ENCODE data around the gene LYZ.

LYZ gene

DNA sequence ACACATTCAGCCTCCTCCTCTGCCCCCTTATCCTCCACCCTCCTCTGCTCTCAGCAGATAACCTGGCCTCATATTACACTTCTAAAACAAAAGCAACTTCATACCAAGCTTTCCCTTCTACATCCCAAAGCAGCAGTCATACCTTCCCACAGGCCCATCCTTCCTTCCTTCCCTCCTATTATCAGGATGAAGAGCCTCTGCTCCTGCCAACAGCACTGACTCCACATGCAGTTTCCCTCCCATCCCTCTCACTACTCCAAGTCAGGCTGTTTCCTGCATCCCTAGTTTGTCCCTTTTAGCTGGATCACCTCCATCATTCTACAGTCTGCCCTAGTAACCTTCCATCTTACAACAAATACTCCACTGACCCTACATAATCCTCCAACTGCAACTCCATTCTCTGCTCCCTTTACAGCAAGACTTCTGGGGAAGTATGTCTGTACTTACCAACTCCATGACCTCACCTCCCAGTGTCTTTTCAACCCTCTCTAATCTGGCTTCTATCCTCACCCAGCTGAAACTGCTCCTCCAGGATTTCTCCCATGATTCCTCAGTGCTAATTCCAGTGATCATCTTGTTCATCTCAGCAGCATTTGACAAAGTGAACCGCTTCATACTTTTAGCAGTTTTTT is 6.5 kb downstream of the LYZ start:
- Histone ChIP-seq H2BK12ac (ENCODE audit: low read length in 2 of 2) (no peak overlapping the region), H3K4me2 (ENCODE audit: low read length, poor library complexity, severe bottlenecking) (no peak overlapping the region), H3K4me1 (ENCODE audit: control insufficient read depth, insufficient read depth, low read depth, low read length) (no peaks in the 10 kb centered on the region), H2BK5ac (ENCODE audit: low read depth, low read length, poor library complexity, severe bottlenecking) (no peak overlapping the region), H3K18ac (ENCODE audit: low read depth in 1 of 2, low read length in 2 of 2) (no peak overlapping the region), H3K27me3 (ENCODE audit: control insufficient read depth in 1 of 2, insufficient read depth in 1 of 2, low read length in 2 of 2) (no peaks in the 10 kb centered on the region), H3K4ac (ENCODE audit: low read depth in 1 of 2, low read length in 2 of 2) (no peak overlapping the region), H2BK120ac (ENCODE audit: low read depth, low read length) (no peak overlapping the region), H3K4me3 (ENCODE audit: insufficient read depth in 1 of 2, low read depth in 1 of 2, low read length in 2 of 2) (no peak overlapping the region), H2AFZ (ENCODE audit: low read depth, low read length) (no peak overlapping the region), H3K27ac (ENCODE audit: low read length, poor library complexity, severe bottlenecking) (no peak overlapping the region), H3K23ac (ENCODE audit: low read length in 2 of 2) (no peak overlapping the region), H3K14ac (ENCODE audit: low read length in 2 of 2) (no peak overlapping the region), H4K8ac (ENCODE audit: low read length) (peak overlapping the region; percentile 13), H3K9me3 (ENCODE audit: control insufficient read depth, low read length) (no peaks in the 10 kb centered on the region), H3K9ac (ENCODE audit: low read length) (no peak overlapping the region), H2BK15ac (ENCODE audit: low read depth, poor library complexity, severe bottlenecking) (no peak overlapping the region), H2AK5ac (ENCODE audit: low read length, severe bottlenecking) (no peak overlapping the region), H3K79me1 (replicated peaks; ENCODE audit: low read length, poor library complexity, severe bottlenecking) (no peaks in the 10 kb centered on the region), H3K36me3 (ENCODE audit: control insufficient read depth in 1 of 2, insufficient read depth in 2 of 2, low read depth in 1 of 2, low read length in 2 of 2) (no peaks in the 10 kb centered on the region), H4K91ac (ENCODE audit: low read length) (no peak overlapping the region)
- no peak for DNase-seq
- 100% methylated on average over 1 of the region's 1 CpG for WGBS

DNA sequence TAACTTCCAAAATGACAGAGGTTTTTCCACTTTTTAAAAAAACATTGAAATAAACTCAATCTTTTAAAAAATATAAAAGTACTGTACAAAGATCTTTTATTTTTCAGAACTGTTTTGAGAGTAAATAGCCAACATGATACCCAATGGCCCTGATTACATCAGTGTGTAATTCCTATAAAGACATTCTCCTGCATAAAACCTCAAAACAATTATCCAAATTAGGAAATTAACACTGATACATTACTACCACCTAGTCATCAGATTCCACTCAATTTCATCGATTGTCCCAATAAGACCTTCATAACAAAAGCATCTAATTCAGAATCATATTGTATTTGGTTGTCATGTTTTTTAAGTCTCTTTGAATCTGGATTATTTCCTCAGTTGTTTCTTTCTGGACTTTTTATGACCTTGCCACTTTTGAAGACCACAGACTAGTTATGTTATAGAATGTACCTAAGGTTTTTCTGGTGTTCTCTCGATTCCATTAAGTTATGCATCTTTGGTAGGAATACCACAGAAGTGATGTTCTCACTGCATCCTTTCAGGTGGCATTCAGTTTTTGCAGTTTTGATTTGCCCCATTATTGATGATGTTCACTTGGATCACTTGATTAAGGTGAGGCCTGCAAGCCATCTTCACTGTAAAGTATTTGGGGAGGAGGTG is 7.3 kb downstream of the LYZ start:
- Histone ChIP-seq H3K18ac (ENCODE audit: low read depth in 1 of 2, low read length in 2 of 2) (no peak overlapping the region), H3K9me3 (ENCODE audit: control insufficient read depth, low read length) (no peaks in the 10 kb centered on the region), H3K4me2 (ENCODE audit: low read length, poor library complexity, severe bottlenecking) (no peak overlapping the region), H3K23ac (ENCODE audit: low read length in 2 of 2) (no peak overlapping the region), H3K4me1 (ENCODE audit: control insufficient read depth, insufficient read depth, low read depth, low read length) (no peaks in the 10 kb centered on the region), H2BK120ac (ENCODE audit: low read depth, low read length) (no peak overlapping the region), H4K91ac (ENCODE audit: low read length) (no peak overlapping the region), H3K4ac (ENCODE audit: low read depth in 1 of 2, low read length in 2 of 2) (no peak overlapping the region), H3K27me3 (ENCODE audit: control insufficient read depth in 1 of 2, insufficient read depth in 1 of 2, low read length in 2 of 2) (no peaks in the 10 kb centered on the region), H3K79me1 (replicated peaks; ENCODE audit: low read length, poor library complexity, severe bottlenecking) (no peaks in the 10 kb centered on the region), H3K27ac (ENCODE audit: low read length, poor library complexity, severe bottlenecking) (no peak overlapping the region), H3K4me3 (ENCODE audit: insufficient read depth in 1 of 2, low read depth in 1 of 2, low read length in 2 of 2) (no peak overlapping the region), H2BK12ac (ENCODE audit: low read length in 2 of 2) (no peak overlapping the region), H3K9ac (ENCODE audit: low read length) (no peak overlapping the region), H3K14ac (ENCODE audit: low read length in 2 of 2) (no peak overlapping the region), H3K36me3 (ENCODE audit: control insufficient read depth in 1 of 2, insufficient read depth in 2 of 2, low read depth in 1 of 2, low read length in 2 of 2) (no peaks in the 10 kb centered on the region), H4K8ac (ENCODE audit: low read length) (no peak overlapping the region), H2BK15ac (ENCODE audit: low read depth, poor library complexity, severe bottlenecking) (no peak overlapping the region), H2BK5ac (ENCODE audit: low read depth, low read length, poor library complexity, severe bottlenecking) (no peak overlapping the region), H2AFZ (ENCODE audit: low read depth, low read length) (no peak overlapping the region), H2AK5ac (ENCODE audit: low read length, severe bottlenecking) (no peak overlapping the region)
- DNase-seq: no peak
- 93% methylated on average over 1 of the region's 2 CpGs for WGBS

GRCh38 chr12:69359531-69360347 is 11.6 kb downstream of the LYZ start, which contains the start of gene YEATS4:
Gene YEATS4 (plus strand): TSS chr12:69359743. CDS start chr12:69359973, 230 bp downstream.
- no peaks in the 10 kb centered on the region for H3K27me3 ChIP-seq (ENCODE audit: control insufficient read depth in 1 of 2, insufficient read depth in 1 of 2, low read length in 2 of 2)
- H2AK5ac ChIP-seq (ENCODE audit: low read length, severe bottlenecking): no peak within 1 kb of the TSS
- peaks cover 2% of the 10 kb centered on the region for H3K4me1 ChIP-seq (ENCODE audit: control insufficient read depth, insufficient read depth, low read depth, low read length)
- H3K79me1 ChIP-seq (replicated peaks; ENCODE audit: low read length, poor library complexity, severe bottlenecking): no peaks in the 10 kb centered on the region
- H3K4me3 ChIP-seq (ENCODE audit: insufficient read depth in 1 of 2, low read depth in 1 of 2, low read length in 2 of 2): peak within 1 kb of the TSS; percentile 89 to 92
- H3K9me3 ChIP-seq (ENCODE audit: control insufficient read depth, low read length): no peaks in the 10 kb centered on the region
- peak within 1 kb of the TSS; percentile 87 for H4K8ac ChIP-seq (ENCODE audit: low read length)
- no peak within 1 kb of the TSS for H2BK12ac ChIP-seq (ENCODE audit: low read length in 2 of 2)
- peak within 1 kb of the TSS; percentile 93 for H3K4me2 ChIP-seq (ENCODE audit: low read length, poor library complexity, severe bottlenecking)
- no peak within 1 kb of the TSS for H3K23ac ChIP-seq (ENCODE audit: low read length in 2 of 2)
- H2BK15ac ChIP-seq (ENCODE audit: low read depth, poor library complexity, severe bottlenecking): peak within 1 kb of the TSS; percentile 90
- H3K14ac ChIP-seq (ENCODE audit: low read length in 2 of 2): peak within 1 kb of the TSS in 1 of 2 experiments; percentile 7
- H4K91ac ChIP-seq (ENCODE audit: low read length): peak within 1 kb of the TSS; percentile 91
- peak within 1 kb of the TSS; percentile 61 to 88 for H3K18ac ChIP-seq (ENCODE audit: low read depth in 1 of 2, low read length in 2 of 2)
- peak within 1 kb of the TSS; percentile 100 for H2AFZ ChIP-seq (ENCODE audit: low read depth, low read length)
- peak within 1 kb of the TSS; percentile 71 for H3K27ac ChIP-seq (ENCODE audit: low read length, poor library complexity, severe bottlenecking)
- H2BK120ac ChIP-seq (ENCODE audit: low read depth, low read length): no peak within 1 kb of the TSS
- no peak within 1 kb of the TSS for H2BK5ac ChIP-seq (ENCODE audit: low read depth, low read length, poor library complexity, severe bottlenecking)
- peak within 1 kb of the TSS; percentile 77 to 85 for H3K4ac ChIP-seq (ENCODE audit: low read depth in 1 of 2, low read length in 2 of 2)
- peak; percentile 95 for DNase-seq
- under 1% methylated on average over 58 of the region's 70 CpGs for WGBS
- H3K36me3 ChIP-seq (ENCODE audit: control insufficient read depth in 1 of 2, insufficient read depth in 2 of 2, low read depth in 1 of 2, low read length in 2 of 2): peaks cover 0 to 18% of the 10 kb centered on the region in 2 experiments
- peak within 1 kb of the TSS; percentile 96 for H3K9ac ChIP-seq (ENCODE audit: low read length)

DNA sequence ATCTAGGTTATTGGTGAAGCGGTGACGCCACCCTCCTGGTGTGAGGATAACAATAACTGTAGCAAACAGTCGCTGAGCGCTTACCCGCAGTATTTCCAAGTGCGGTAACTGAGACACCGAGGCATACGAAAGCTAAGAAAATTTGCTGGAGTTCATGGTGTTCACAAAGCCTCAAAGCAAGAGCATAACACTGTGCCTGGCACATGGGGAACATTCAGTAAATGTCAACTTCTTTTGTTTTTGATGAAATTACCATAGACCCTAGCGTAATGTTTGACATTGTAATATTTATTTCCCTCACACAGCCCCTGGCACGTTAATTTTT is 12.1 kb downstream of the LYZ start:
- Histone ChIP-seq H3K14ac (ENCODE audit: low read length in 2 of 2) (no peak overlapping the region), H3K27me3 (ENCODE audit: control insufficient read depth in 1 of 2, insufficient read depth in 1 of 2, low read length in 2 of 2) (no peaks in the 10 kb centered on the region), H3K18ac (ENCODE audit: low read depth in 1 of 2, low read length in 2 of 2) (no peak overlapping the region), H2AFZ (ENCODE audit: low read depth, low read length) (peak overlapping the region; percentile 100), H3K4me1 (ENCODE audit: control insufficient read depth, insufficient read depth, low read depth, low read length) (peaks cover 2% of the 10 kb centered on the region), H3K79me1 (replicated peaks; ENCODE audit: low read length, poor library complexity, severe bottlenecking) (no peaks in the 10 kb centered on the region), H4K91ac (ENCODE audit: low read length) (no peak overlapping the region), H3K36me3 (ENCODE audit: control insufficient read depth in 1 of 2, insufficient read depth in 2 of 2, low read depth in 1 of 2, low read length in 2 of 2) (peaks cover 0 to 18% of the 10 kb centered on the region in 2 experiments), H3K4me2 (ENCODE audit: low read length, poor library complexity, severe bottlenecking) (peak overlapping the region; percentile 93), H2BK120ac (ENCODE audit: low read depth, low read length) (no peak overlapping the region), H3K9me3 (ENCODE audit: control insufficient read depth, low read length) (no peaks in the 10 kb centered on the region), H2BK15ac (ENCODE audit: low read depth, poor library complexity, severe bottlenecking) (no peak overlapping the region), H3K23ac (ENCODE audit: low read length in 2 of 2) (no peak overlapping the region), H3K4me3 (ENCODE audit: insufficient read depth in 1 of 2, low read depth in 1 of 2, low read length in 2 of 2) (peak overlapping the region; percentile 89 to 92), H3K27ac (ENCODE audit: low read length, poor library complexity, severe bottlenecking) (no peak overlapping the region), H3K4ac (ENCODE audit: low read depth in 1 of 2, low read length in 2 of 2) (no peak overlapping the region), H3K9ac (ENCODE audit: low read length) (peak overlapping the region; percentile 96), H2BK12ac (ENCODE audit: low read length in 2 of 2) (no peak overlapping the region), H2AK5ac (ENCODE audit: low read length, severe bottlenecking) (no peak overlapping the region), H4K8ac (ENCODE audit: low read length) (no peak overlapping the region), H2BK5ac (ENCODE audit: low read depth, low read length, poor library complexity, severe bottlenecking) (no peak overlapping the region)
- WGBS: 17% methylated on average over 10 of the region's 10 CpGs
- no peak for DNase-seq
